GM18520 (cell line): ENCODE measurements around the gene KLRK1.
"Not testable (repeated sequence)": the region's sequence is repeated elsewhere in the genome, so short reads cannot be mapped to it uniquely, and the experiment has no call there.

Experiments used
- ATAC-seq: cut with Tn5 transposase; IDR thresholded peaks from one replicate; pipeline ENCODE4 v1.9.1; 2021; ENCODE audit not compliant: unreplicated experiment

The KLRK1 gene

DNA sequence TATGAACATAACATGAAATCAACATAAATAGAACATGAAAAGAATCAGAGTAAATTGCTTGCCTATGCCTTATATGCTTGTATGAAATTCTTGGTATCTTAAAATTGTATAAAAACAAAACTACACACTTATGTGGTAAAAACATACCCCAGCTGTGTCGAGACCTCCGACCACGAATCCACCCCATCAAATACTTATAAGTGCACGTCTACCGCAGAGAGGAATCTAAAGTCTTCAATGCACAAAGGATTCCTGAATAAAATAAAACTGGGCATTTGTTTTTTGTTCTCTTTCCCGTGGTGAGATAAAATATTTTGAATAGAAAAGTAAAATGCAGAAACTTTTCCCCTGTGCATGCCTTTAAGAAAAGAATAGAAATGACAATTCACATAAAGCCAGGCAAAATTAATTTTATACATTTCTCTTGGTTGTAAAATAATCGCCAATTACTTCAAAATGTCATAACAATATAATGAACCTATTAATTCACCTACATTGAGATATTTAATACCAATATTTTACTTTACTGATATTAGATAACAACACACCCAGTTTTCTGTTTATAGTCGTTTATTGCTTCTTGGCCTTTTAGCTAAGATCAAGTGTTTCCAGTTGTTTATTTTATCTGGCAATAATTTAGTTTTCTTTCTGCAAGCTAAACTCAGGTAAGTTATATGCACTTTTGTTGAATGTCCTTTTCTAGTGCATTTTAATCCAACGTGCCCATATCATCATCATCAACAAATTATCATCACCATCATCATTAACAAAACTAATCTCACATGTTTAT, 1.0 kb downstream of the KLRK1 start:
- ATAC-seq = no peak

DNA sequence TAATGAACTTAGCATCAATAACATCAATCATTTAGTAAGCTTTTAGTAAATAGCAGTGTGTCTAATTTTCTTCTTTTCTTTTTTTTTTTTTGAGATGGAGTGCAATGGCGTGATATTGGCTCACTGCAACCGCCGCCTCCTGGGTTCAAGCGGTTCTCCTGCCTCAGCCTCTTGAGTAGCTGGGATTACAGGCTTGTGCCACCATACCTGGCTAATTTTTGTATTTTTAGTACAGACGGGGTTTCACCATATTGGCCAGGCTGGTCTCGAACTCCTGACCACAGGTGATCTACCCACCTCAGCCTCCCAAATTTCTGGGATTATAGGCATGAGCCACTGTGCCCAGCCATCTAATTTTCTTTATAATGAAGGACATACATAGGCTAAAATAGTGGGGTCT, 2.3 kb downstream of the KLRK1 start:
- not testable (repeated sequence) for ATAC-seq

GRCh38 chr12:10386857-10387256, 3.0 kb downstream of the KLRK1 start:
- ATAC-seq = no peak

- ATAC-seq = no peak
Measured at GRCh38 chr12:10385166-10385613, 4.7 kb downstream of the KLRK1 start.

DNA sequence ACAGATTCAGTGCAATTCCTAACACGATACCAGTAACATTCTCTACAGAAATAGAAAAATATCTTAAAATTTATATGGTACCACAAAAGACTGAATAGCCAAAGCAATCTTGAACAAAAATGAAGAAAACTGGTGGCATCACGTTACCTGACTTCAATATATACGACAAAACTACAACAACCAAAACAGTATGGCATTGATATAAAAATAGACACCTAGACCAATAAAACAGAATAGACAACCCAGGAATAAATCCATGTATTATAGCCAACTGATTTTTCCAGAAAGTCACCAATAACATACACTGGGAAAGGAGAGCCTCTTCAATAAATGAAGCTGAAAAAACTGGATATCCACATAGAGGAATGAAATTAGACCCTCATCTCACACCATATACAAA, 5.7 kb downstream of the KLRK1 start:
- ATAC-seq = no peak

DNA sequence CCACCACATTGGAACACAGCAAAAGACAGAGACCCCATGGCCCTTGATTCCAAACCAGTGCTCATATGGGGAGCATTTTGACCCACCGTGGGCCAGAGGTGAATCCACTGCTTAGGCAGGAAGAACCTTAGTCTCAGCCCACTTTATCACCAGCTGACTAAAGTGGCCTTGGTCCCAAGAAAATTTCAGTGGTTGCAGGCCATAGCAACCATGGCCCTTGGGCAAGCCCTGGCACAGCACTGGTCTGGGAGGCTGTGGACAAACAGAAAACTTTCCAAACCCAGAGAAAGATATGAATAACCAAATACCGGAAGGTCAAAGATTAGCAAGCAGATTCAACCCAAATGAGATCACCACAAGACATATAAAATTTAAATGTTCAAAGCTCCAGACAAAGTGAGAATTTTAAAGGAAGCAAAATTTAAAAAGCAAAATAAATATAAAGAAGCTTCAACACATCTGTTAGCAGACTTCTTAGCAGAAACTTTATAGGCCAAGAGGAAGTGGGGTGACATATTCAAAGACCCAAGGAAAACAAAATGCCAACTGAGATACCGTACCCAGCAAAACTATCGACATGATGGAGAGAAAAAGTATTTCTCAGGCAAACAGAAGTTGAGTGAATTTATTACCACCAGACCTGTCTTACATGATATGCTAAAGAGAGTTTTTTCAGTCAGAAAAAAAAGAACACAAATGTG, 7.8 kb downstream of the KLRK1 start:
- no peak for ATAC-seq

- not testable (repeated sequence) for ATAC-seq
Measured at GRCh38 chr12:10378737-10379136, 11.1 kb downstream of the KLRK1 start.

GRCh38 chr12:10374624-10375018, 15.2 kb downstream of the KLRK1 start:
- no peak for ATAC-seq

- ATAC-seq = no peak
Measured at GRCh38 chr12:10372559-10372958, 17.3 kb downstream of the KLRK1 start.

DNA sequence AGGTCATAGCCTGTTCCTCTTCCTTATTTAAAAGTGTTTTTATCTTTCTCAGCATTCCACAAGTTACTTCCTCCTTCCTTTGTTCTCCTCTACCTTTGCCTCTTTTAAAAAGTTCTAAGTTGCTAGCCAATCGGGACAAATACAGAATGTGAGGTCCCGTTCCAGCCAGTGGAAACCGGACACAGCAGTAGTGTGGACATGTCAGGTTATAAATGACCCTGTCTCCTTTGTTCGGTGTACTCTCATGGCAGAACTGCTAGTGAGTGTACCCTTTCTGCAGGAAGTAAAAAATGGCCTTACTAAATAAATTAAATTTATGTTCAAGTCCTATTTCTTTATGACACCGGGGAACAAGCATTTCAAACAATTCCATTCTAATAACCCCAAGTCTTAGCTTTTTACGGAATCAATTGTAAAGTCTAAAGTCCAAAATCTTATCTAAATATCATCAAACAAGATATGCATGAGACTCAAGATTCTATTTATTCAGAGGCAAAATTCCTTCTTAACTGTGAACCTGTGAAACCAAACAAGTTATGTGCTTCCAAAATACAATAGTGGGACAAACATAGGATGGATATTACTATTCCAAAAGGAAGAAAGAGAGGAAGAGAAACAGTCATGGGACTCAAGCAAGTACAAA, 17.8 kb downstream of the KLRK1 start:
- ATAC-seq = not testable (repeated sequence)

GRCh38 chr12:10369557-10370415, 20.1 kb downstream of the KLRK1 start:
- no peak for ATAC-seq

DNA sequence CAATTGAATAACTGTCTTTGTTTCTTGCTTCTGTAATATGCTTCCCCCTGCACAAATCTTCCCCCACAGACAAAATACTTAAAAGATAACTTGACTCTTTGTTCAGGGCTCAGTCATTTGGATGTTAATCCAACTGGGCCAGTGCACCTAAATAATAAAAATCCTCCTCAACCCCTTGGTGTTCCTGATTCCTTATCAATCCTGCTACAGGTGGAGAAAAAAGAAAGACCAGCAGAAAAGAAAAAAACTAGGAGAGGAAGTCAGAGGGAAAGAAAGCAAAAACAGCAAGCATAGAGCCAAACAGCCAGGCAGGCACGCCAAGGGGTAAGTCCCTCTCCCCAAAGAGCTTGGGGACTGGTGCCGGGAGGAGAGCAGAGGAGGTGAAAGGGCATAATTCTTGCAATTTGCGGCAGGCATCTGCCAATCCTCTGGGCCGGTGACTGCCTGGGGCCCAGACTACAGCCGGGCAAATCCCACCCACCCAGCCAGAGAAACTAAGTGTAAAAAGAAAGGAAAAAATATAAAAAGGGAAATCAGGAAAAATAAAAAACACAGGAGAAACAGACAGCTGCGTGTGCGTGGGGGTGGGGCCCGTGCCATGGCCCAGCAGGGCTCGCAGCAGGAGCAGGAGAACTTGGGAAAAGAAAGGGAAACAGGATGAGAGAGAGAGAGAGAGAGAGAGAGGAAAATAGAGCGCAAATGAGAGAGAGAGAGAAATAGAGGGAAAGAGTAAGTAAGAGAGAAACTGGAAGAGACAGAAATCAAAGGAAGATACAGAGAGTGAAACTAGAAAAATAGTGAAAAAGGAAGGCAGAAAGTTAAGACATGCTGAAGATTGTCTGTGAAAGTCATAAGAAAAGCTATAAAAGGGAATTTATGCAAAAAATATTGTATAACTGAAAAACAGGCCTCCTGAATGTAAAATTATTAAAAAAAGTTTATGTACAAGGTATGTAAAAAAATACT, 21.4 kb downstream of the KLRK1 start:
- no peak for ATAC-seq

GRCh38 chr12:10367714-10368113, 22.1 kb downstream of the KLRK1 start:
- ATAC-seq = not testable (repeated sequence)

DNA sequence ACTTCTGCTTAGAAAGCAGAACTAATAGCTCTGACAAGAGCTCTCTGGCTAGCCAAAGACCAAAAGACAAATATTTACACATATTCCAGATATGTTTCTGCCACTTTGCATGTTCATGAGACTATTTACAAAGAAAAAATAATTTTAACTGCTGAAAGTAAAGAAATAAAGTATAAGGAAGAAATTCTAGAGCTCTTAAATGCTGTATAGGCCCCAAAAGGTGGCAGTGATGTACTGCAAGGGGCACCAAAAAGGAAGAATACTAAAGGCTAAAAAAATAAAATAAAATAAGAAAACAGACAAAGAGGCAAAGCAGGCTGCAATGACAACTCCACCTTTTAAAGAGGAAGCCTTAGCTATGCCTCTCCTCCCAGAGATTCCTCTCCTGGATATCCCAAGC, 23.0 kb downstream of the KLRK1 start:
- ATAC-seq = no peak

DNA sequence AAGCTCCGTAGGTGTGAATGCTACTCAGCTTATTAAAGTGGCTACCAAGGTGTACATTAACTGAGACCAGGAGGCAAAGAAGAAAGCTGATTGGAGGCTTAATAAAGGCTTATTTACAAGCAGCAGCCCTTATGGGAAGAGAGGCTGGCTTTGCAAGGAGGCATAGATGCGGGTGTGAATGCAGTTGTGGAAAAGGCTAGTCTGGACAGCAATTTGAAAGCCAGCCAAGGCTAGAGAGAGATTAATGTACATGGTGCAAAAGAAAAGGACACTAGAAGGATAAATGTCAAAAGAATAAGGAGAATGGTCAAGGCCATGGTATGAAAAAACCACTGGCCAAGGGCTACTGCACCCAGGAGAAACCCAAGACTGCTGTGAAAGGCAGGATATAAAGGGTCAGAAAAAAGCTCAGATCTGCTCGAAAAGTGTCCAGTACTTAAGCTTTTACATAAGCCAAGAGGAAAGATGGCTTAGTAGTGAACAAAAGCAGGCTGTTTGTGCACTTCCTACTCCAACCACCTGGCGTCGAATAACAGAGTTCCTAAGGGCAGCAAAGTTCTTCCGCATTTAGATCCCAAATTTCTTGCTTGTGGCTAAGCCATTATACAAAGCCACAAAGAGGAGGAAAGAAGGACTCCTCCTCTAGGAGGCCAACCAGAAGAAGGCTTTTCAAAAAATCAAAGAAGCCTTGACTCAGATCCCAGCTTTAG, 24.0 kb downstream of the KLRK1 start:
- ATAC-seq = no peak

GRCh38 chr12:10364815-10365622, 24.8 kb downstream of the KLRK1 start:
- peak; percentile 39 for ATAC-seq

DNA sequence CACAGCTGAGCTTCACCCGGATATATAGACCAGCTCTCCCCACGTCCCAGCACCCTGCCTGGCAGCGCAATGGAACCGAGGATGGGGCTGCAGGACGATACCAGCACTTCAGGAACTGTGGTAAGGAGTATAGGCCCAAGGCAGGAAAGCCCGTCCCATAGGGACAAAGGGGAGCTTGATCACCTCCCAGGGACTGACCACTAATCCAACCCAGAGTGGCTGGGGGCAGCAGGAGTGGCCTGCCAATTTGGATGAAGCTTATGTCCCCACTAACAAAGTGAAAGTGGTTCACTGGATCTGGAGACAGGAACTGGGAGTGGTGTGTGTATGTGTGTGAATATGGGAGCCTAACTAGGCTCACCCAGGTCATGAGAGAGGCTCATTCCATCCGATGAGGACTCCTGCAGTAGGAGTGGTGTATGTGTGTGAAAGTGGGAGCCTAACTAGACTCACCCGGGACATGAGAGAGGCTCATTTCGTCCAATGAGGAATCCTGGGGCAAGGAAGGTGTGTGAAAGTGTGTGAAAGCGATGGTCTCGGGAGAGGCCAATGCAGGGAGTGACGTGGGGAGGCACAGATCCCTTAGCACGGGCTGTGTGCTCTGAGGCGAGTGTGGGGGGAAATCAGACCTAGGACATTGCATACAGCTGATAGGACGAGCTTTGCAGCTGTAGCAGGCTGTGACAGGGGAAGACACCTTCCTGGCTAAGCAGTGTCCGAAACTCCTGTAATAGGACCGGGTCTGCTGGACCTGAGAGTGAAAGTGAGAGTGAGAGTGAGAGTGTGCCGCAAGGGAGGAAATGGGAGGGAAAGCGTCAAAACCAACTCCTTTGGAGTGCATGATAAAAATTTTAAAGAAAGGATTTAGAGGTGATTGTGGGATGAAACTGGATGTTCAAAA, 25.7 kb downstream of the KLRK1 start:
- peak; percentile 63 for ATAC-seq

GRCh38 chr12:10363658-10363913, 26.3 kb downstream of the KLRK1 start:
- no peak for ATAC-seq
